ENCODE data around the gene SEC14L2. TPM values are rescaled to one million over a fixed set of nuclear protein-coding genes. Genes with fewer than 3 reads are reported as not detected.

Gene SEC14L2
- total RNA-seq, 1 experiment from 2014 or later: 8.2 TPM

GRCh38 chr22:30434843-30435242 lies 38.0 kb downstream of the SEC14L2 start:
- Histone ChIP-seq H3T11ph (ENCODE audit: low read length) (no peak overlapping the region), H3K4me2 (ENCODE audit: insufficient read depth, insufficient read length, low read length) (no peak overlapping the region), H3K18ac (ENCODE audit: insufficient read length, low read depth, low read length) (no peak overlapping the region), H4K8ac (replicated peaks; ENCODE audit: insufficient read length, low read depth, low read length) (no peak overlapping the region), H3K27me3 (ENCODE audit: insufficient read depth, low read length) (no peaks in the 10 kb centered on the region), H2BK5ac (ENCODE audit: insufficient read length, low read length) (no peak overlapping the region), H3K27ac (ENCODE audit: insufficient read length, low read depth, low read length) (no peak overlapping the region), H3K4ac (ENCODE audit: low read depth, low read length) (no peak overlapping the region), H2AK5ac (ENCODE audit: insufficient read length, low read length) (no peak overlapping the region), H2BK120ac (ENCODE audit: low read depth, low read length, poor library complexity, severe bottlenecking) (no peak overlapping the region), H3K79me2 (ENCODE audit: insufficient read depth, low read length) (no peaks in the 10 kb centered on the region), H4K5ac (ENCODE audit: insufficient read length, low read depth, low read length) (no peak overlapping the region), H3K14ac (ENCODE audit: insufficient read depth, low read length) (no peak overlapping the region), H4K91ac (ENCODE audit: insufficient read length, low read depth, low read length) (no peak overlapping the region), H2AFZ (ENCODE audit: low read length) (no peak overlapping the region), H3K9ac (ENCODE audit: extremely low read depth, insufficient read length, low read length) (no peak overlapping the region), H3K23me2 (ENCODE audit: insufficient read length, low read depth, low read length, poor library complexity, severe bottlenecking) (no peaks in the 10 kb centered on the region), H3K9me3 (ENCODE audit: control insufficient read depth, low read depth, low read length) (no peaks in the 10 kb centered on the region), H3K4me1 (ENCODE audit: insufficient read depth, low read length) (no peaks in the 10 kb centered on the region), H2BK15ac (ENCODE audit: low read depth, low read length) (no peak overlapping the region), H3K23ac (ENCODE audit: insufficient read length, low read depth, low read length) (no peak overlapping the region), H4K20me1 (ENCODE audit: control insufficient read depth, insufficient read depth, insufficient read length) (no peaks in the 10 kb centered on the region), H2BK20ac (ENCODE audit: low read depth, low read length, poor library complexity, severe bottlenecking) (no peak overlapping the region), H2BK12ac (ENCODE audit: insufficient read length, low read depth, low read length) (no peak overlapping the region), H3K56ac (ENCODE audit: insufficient read length, low read depth, low read length) (no peak overlapping the region), H3K79me1 (ENCODE audit: insufficient read depth, low read depth, low read length, poor library complexity, severe bottlenecking) (no peaks in the 10 kb centered on the region)
- H3K4me1 Mint-ChIP-seq: peaks cover 11 to 17% of the 10 kb centered on the region in 2 experiments
- no CpG with 5 or more reads among the region's 1 CpG for WGBS (ENCODE audit: extremely low coverage, insufficient read length, low lambda C conversion rate)
- no peak for DNase-seq
- no peak overlapping the region for H3K27ac Mint-ChIP-seq
- no peak overlapping the region for H3K4me3 Mint-ChIP-seq
- no peaks in the 10 kb centered on the region; a peak in 1 of 5 replicates for H3K9me3 Mint-ChIP-seq
- H3K36me3 Mint-ChIP-seq (ENCODE audit: insufficient read depth in 1 of 3, low read depth in 3 of 3): peaks cover 0 to 3% (median 0%) of the 10 kb centered on the region in 3 experiments; a peak in 1 of 7 replicates
- TF ChIP-seq CTCF (conservative IDR thresholded peaks at IDR 0.05): no peak
- peaks cover 3% of the 10 kb centered on the region for H3K27me3 Mint-ChIP-seq (ENCODE audit: low read depth)
